OCI-LY7 (cell line): Measurements from ENCODE around the gene NDNF. TPM values are rescaled to one million over a fixed set of nuclear protein-coding genes. Genes with fewer than 3 reads are reported as not detected.

Experiments used
- BruUV-seq: library from RNA; stranded (reverse); fragments of 400-500 nt; replicated peaks from 2 replicates; lab custom pipeline; 2021; lab: Mats Ljungman, UMichigan
- CTCF ChIA-PET: fragments of 300-600 bp; sonication (Branson Sonifier 250); formaldehyde crosslinking; loops from one replicate; lab custom pipeline; 2022; ENCODE audit warnings: antibody characterized with exemption; ENCODE audit not compliant: unreplicated experiment; lab: Charles Lee
- POLR2A ChIA-PET: fragments of 300-600 bp; sonication (Branson Sonifier 250); formaldehyde crosslinking; loops from one replicate; lab custom pipeline; 2022; ENCODE audit warnings: antibody characterized with exemption; lab: Charles Lee
- DNase-seq: peaks from one replicate; pipeline ENCODE4 v3.0.0-alpha.2; 2015; ENCODE audit warnings: low spot score
- H2AFZ ChIP-seq: fragments of 200-600 bp; sonication (generic), shearing (Covaris generic); 2 replicates; pipeline ENCODE4 v1.6.1; 2014; ENCODE audit warnings: mild to moderate bottlenecking, antibody characterized with exemption, low read length, moderate library complexity
- H3K27ac ChIP-seq: fragments of 200-600 bp; sonication (generic); 2 replicates; pipeline ENCODE4 v1.5.1; 2014; ENCODE audit warnings: mixed run types, low read depth, mild to moderate bottlenecking, moderate library complexity, low read length, inconsistent platforms; ENCODE audit not compliant: poor library complexity, severe bottlenecking
- H3K36me3 ChIP-seq: fragments of 200-600 bp; sonication (generic); 2 replicates; pipeline ENCODE4 v1.6.1; 2014; ENCODE audit warnings: mild to moderate bottlenecking, antibody characterized with exemption, low read length, moderate library complexity, mixed read lengths; ENCODE audit not compliant: insufficient read depth
- H3K4me1 ChIP-seq: fragments of 200-600 bp; sonication (generic); 2 replicates; pipeline ENCODE4 v1.5.1; 2014; ENCODE audit warnings: mild to moderate bottlenecking, low read length; ENCODE audit not compliant: insufficient read depth, poor library complexity, severe bottlenecking
- H3K4me2 ChIP-seq: fragments of 200-600 bp; sonication (generic); 2 replicates; pipeline ENCODE4 v1.6.1; 2014; ENCODE audit warnings: mild to moderate bottlenecking, low read length
- H3K4me3 ChIP-seq: fragments of 200-600 bp; sonication (generic); 2 replicates; pipeline ENCODE4 v1.5.1; 2014; ENCODE audit warnings: mild to moderate bottlenecking, low read depth, low read length; ENCODE audit not compliant: poor library complexity, severe bottlenecking
- H3K79me2 ChIP-seq: fragments of 200-600 bp; sonication (generic); 2 replicates; pipeline ENCODE4 v1.6.1; 2016; ENCODE audit warnings: low read depth, mild to moderate bottlenecking, low read length, moderate library complexity, mixed read lengths; ENCODE audit not compliant: insufficient read depth
- H3K9me2 ChIP-seq: fragments of 200-600 bp; sonication (generic); 2 replicates; pipeline ENCODE4 v1.6.1; 2016; ENCODE audit warnings: mild to moderate bottlenecking, low read length, mixed read lengths; ENCODE audit not compliant: insufficient read depth
- H3K9me3 ChIP-seq: fragments of 200-600 bp; sonication (generic); 2 replicates; pipeline ENCODE4 v1.6.1; 2014; ENCODE audit warnings: mild to moderate bottlenecking, mixed run types, low read length, mixed read lengths
- H4K20me1 ChIP-seq: fragments of 200-600 bp; sonication (generic); 2 replicates; pipeline ENCODE4 v1.6.1; 2014; ENCODE audit warnings: mild to moderate bottlenecking, antibody characterized with exemption, low read length, moderate library complexity, mixed read lengths; ENCODE audit not compliant: insufficient read depth
- CTCF ChIP-seq: fragments of 200-600 bp; sonication (generic); conservative IDR thresholded peaks from 2 replicates; pipeline ENCODE4 v1.5.1; 2014; ENCODE audit warnings: mild to moderate bottlenecking, antibody characterized with exemption, low read length, moderate library complexity, mixed read lengths
- EZH2phosphoT487 ChIP-seq: fragments of 200-600 bp; sonication (generic); IDR thresholded peaks from 2 replicates; pipeline ENCODE4 v1.6.1; 2018; ENCODE audit warnings: low read depth, borderline replicate concordance, mild to moderate bottlenecking, mixed run types, antibody characterized with exemption, low read length, moderate library complexity, mixed read lengths
- intact Hi-C: fragments of 100-400 bp; cut with micrococcal nuclease; formaldehyde crosslinking; loops from one replicate; pipeline ENCODE4 v1.10.0; 2022; ENCODE audit not compliant: unreplicated experiment
- total RNA-seq, 2 experiments: library from RNA; depleted of rRNA in 1 of 2; stranded (reverse); fragments of >200 nt in 1 of 2; shearing (Covaris generic) in 1 of 2; gene quantifications; 2 replicates each; pipeline ENCODE4 v1.2.3, GENCODE V29; 2014 to 2022

NDNF gene
- total RNA-seq, 2 experiments from 2014 or later = not detected

GRCh38 chr4:120995266-120996010 lies 76.9 kb downstream of the NDNF start:
- POLR2A ChIA-PET = interaction anchor here (0.6 kb wide), 2 partner anchors 282 to 814 kb away, joined by 3 read pairs; no protein-coding TSS in a partner anchor
- H3K9me3 ChIP-seq = no peaks in the 10 kb centered on the region
- intact Hi-C loops = no loop called here
- no peak overlapping the region for H3K27ac ChIP-seq
- no peaks in the 10 kb centered on the region for H3K79me2 ChIP-seq
- no peak overlapping the region for H2AFZ ChIP-seq
- no peaks in the 10 kb centered on the region for H3K36me3 ChIP-seq
- CTCF ChIA-PET = no interaction called here
- no peaks in the 10 kb centered on the region for H3K9me2 ChIP-seq
- TF ChIP-seq EZH2phosphoT487 = no peak
- no peak for TF ChIP-seq CTCF
- no peaks in the 10 kb centered on the region for H4K20me1 ChIP-seq
- H3K4me2 ChIP-seq = no peak overlapping the region
- no peaks in the 10 kb centered on the region for H3K4me1 ChIP-seq
- DNase-seq = no peak
- no peak overlapping the region for H3K4me3 ChIP-seq
- BruUV-seq = no TSS peak

DNA sequence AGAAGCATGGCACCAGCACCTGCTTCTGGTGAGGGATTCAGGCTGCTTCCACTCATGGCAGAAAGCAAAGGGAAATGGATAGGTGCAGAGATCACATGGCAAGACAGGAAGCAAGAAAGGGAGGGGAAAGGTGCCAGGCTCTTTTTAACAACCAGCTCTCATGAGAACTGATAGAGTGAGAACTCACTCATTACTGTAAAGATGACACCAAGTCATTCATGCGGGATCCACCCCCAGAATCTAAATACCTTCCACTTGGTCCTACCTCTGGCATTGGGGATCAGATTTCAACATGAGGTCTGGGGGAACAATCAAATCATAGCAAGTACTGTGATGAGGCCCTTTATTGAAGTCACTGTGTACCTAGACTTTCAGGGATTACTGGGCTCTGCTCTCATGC lies 77.8 kb downstream of the NDNF start:
- no peak overlapping the region for H3K4me3 ChIP-seq
- no peak overlapping the region for H3K4me2 ChIP-seq
- TF ChIP-seq EZH2phosphoT487 (no peak), CTCF (no peak)
- no peaks in the 10 kb centered on the region for H3K36me3 ChIP-seq
- CTCF ChIA-PET = no interaction called here
- DNase-seq = no peak
- no TSS peak for BruUV-seq
- no peaks in the 10 kb centered on the region for H3K4me1 ChIP-seq
- H3K9me3 ChIP-seq = no peaks in the 10 kb centered on the region
- intact Hi-C loops = no loop called here
- no peaks in the 10 kb centered on the region for H4K20me1 ChIP-seq
- H3K9me2 ChIP-seq = no peaks in the 10 kb centered on the region
- no peaks in the 10 kb centered on the region for H3K79me2 ChIP-seq
- H3K27ac ChIP-seq = no peak overlapping the region
- H2AFZ ChIP-seq = no peak overlapping the region
- POLR2A ChIA-PET = interaction anchor here (0.5 to 0.7 kb wide), 3 partner anchors 16 to 813 kb away, joined by 3 read pairs; no protein-coding TSS in a partner anchor

DNA sequence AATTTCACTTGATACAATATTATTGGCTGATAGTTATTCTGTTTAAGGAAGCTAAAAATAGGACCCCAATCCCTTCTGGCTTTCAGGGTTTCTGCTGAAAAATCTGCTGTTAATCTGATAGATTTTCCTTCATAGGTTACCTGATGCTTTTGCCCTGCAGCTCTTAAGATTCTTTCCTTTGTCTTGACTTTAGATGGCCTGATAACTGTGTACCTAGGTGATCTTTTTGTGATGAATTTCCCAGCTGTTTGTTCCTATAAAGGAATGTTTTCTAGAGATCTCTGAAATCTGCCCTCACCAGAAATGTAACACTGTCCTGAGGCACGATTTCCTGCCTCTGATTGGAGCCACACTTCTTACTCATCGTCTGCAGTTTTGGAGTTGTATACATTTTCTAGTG lies 80.5 kb downstream of the NDNF start:
- intact Hi-C loops = no loop called here
- Histone ChIP-seq H3K79me2 (no peaks in the 10 kb centered on the region), H4K20me1 (no peaks in the 10 kb centered on the region), H2AFZ (no peak overlapping the region), H3K27ac (no peak overlapping the region), H3K9me3 (no peaks in the 10 kb centered on the region), H3K36me3 (no peaks in the 10 kb centered on the region), H3K4me1 (no peaks in the 10 kb centered on the region), H3K4me3 (no peak overlapping the region), H3K9me2 (no peaks in the 10 kb centered on the region), H3K4me2 (no peak overlapping the region)
- no TSS peak for BruUV-seq
- no peak for DNase-seq
- TF ChIP-seq EZH2phosphoT487 = no peak
- no peak for TF ChIP-seq CTCF
- CTCF ChIA-PET = no interaction called here
- POLR2A ChIA-PET = interaction anchor here (0.5 to 2.4 kb wide), 2 partner anchors 9 to 803 kb away, joined by 3 to 8 read pairs; no protein-coding TSS in a partner anchor
